GM19351 (cell line): Measurements from ENCODE around the gene DNAH14.
A peak's percentile ranks its signal among the peaks of the same experiment; 100 is the strongest.
"Not testable (repeated sequence)": the region's sequence is repeated elsewhere in the genome, so short reads cannot be mapped to it uniquely, and the experiment has no call there.

Experiments
- ATAC-seq: cut with Tn5 transposase; IDR thresholded peaks from one replicate; pipeline ENCODE4 v1.9.1; 2021; ENCODE audit warnings: mild to moderate bottlenecking, moderate library complexity; ENCODE audit not compliant: unreplicated experiment

DNAH14 gene

GRCh38 chr1:225242611-225243010 lies 313.1 kb downstream of the DNAH14 start:
- no peak for ATAC-seq

DNA sequence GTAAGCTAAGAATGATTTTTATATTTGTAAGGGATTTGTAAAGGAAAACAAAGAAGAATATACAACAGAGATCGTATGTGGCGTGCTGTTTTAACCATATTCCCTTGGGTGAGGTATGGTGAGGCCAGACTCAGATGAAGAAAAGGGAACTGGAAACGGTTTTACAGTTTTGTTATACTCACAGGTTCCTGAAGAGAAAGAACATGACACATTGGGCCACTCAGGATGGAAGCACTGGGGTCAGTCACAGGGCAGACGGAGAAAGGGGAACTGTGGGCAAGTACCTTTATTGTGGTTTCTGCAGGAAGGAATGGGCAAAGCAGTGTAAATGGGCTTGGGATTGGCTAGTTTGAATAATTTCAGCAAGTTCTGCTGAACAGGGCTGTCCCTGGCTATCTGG lies 321.0 kb downstream of the DNAH14 start:
- ATAC-seq, result peak; percentile 95

DNA sequence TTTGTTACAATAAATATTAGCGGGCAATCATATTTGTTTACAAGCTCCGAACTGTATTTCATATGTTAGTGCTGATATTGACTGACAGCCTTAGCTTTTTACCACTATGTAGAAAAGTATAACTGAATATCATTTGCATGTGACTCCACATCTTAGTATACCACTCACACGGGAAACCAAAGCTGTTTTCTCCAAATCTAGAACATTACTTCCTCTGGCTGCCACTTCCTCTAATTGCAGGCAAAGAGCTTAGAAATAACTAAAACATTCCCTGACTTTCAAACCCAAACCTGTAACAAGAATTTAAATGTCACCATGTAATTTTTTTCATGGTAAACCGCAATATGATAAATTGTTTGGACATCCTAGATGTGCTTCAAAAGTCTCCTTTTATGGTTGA lies 323.7 kb downstream of the DNAH14 start:
- no peak for ATAC-seq

- ATAC-seq, result no peak
Observed at GRCh38 chr1:225253784-225254183, 324.3 kb downstream of the DNAH14 start.

- no peak for ATAC-seq
Observed at GRCh38 chr1:225254676-225255075, 325.2 kb downstream of the DNAH14 start.

DNA sequence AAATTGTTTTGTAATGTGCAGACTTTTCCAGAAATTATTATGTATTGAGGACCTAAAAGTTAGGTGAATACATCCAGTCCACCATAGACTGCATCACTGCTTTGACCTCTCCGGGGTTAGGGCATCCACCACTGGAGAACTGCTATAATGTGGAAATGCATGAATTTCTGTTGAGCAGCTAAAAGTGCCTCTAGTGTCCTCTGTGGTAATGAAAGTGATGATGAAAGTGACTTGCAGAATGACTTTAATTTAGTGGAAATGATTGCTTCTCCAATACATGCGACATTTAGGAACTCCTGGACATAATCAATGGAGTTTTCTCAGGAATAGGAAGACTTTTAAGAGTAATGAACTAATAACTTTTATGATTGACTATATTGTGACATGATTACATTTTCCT lies 327.6 kb downstream of the DNAH14 start:
- no peak for ATAC-seq

- ATAC-seq, result no peak
Observed at GRCh38 chr1:225258811-225259210, 329.3 kb downstream of the DNAH14 start.

DNA sequence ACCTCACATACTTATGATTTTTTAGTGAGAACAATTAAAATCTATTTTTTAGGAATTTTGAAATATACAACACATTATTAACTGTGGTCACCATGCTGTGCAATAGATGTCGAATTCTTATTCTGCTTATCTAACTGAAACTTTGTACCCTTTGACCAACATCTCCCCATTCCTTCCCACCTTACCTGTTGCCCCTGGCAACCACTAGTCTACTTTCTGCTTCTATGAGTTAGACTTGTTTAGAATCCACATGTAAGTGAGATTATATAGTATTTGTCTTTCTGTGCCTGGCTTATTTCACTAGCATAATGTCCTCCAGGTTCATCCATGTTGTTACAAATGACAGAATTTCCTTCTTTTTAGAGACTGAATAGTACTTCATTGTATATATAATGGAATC lies 330.1 kb downstream of the DNAH14 start:
- no peak for ATAC-seq

DNA sequence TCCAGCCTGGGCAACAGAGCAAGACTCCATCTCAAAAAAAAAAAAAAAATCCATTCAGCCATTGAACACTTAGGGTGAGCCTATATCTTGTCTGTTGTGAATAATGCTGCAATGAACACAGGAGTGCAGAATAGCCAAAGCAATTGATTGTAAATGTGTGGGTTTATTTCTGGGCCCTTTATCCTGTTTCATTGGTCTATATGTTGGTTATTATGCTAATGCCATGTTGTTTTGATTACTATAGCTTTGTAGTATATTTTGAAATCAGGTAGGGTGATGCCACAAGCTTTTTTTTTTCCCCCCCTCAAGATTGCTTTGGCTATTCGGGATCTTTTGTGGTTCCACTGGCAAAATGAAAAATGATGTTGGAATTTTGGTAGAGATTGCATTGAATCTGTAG lies 330.8 kb downstream of the DNAH14 start:
- no peak for ATAC-seq

DNA sequence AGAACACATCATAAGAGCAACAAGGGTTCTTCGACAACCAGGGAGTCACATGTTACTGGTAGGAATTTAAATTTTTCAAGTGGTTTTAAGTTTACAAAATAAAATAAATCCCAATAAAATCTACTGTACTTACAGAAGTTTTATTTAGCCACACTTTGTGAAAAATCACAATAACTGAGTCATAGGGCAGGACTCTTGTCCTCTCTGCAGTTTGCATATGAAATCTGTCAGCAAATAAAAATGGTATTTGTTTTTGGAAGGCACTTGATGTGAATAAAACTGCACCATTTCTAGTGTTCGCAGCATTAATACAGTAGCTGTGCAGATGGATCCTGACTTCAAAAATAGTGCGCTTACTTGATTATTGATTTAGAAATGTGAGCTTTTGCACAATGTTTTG lies 348.0 kb downstream of the DNAH14 start:
- no peak for ATAC-seq

- ATAC-seq, result no peak
Observed at GRCh38 chr1:225280563-225280962, 351.1 kb downstream of the DNAH14 start.

DNA sequence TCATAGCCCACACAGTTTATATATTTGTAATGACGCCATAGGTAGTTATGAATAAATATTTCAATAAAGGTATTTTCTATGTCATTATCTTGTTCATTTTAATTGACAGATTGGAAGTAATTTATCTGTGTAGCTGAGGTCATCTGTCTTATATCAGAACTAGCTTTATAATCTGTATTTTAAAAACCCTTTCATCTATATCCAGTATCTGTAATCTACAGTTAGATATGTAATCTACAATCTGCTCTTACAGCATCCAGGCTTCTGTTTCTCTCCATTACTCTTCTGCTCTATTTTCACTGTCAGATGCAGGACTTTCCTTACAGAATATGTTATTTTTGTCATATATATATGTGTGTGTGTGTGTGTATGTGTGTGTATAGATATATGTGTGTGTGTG lies 360.8 kb downstream of the DNAH14 start:
- no peak for ATAC-seq

DNA sequence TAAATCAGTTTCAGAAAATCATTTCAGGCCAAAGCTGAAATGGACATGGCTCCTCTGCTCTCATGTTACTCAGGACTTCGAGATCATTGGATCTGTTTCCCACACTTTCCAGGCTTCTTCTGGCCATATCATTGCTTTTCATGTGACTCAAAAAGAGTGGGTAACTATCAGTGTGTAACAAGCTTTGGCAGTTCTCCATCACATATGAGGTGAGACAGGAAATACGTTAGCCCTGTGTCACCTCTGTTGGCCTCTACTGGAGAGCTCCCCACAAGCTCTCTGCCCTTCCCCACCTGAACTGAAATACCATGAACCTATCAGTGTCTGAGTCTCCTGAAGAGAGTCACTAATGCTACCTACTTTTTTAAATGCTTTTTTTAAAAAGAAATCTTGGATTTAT lies 370.1 kb downstream of the DNAH14 start:
- ATAC-seq, result no peak

- ATAC-seq, result no peak
Observed at GRCh38 chr1:225300381-225300780, 370.9 kb downstream of the DNAH14 start.

- no peak for ATAC-seq
Observed at GRCh38 chr1:225304996-225305395, 375.5 kb downstream of the DNAH14 start.

GRCh38 chr1:225310544-225310943 lies 381.1 kb downstream of the DNAH14 start:
- ATAC-seq, result not testable (repeated sequence)

GRCh38 chr1:225318706-225319575 lies 389.5 kb downstream of the DNAH14 start:
- ATAC-seq, result peak; percentile 97

GRCh38 chr1:225319871-225320270 lies 390.4 kb downstream of the DNAH14 start:
- no peak for ATAC-seq

GRCh38 chr1:225321784-225322183 lies 392.3 kb downstream of the DNAH14 start:
- no peak for ATAC-seq

DNA sequence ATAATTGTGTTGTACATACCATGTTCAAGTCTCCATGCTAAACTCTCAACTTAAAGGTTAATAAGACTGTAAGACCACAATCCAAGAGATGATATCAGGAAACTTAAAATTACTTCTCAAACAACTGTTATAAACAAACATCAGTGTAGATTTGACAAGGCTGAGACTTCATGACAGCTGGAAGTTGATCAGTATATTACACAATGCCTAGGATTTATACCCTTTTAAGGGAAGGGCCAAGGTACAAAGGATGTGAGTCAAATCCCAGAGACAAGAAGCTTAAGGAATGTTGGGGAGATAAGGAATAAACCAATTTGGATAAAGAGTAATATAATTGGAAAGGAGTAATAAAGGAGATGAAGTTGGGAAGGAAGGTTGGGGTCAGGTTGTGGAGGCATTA lies 399.6 kb downstream of the DNAH14 start:
- ATAC-seq, result no peak

GRCh38 chr1:225329996-225330395 lies 400.5 kb downstream of the DNAH14 start:
- not testable (repeated sequence) for ATAC-seq

DNA sequence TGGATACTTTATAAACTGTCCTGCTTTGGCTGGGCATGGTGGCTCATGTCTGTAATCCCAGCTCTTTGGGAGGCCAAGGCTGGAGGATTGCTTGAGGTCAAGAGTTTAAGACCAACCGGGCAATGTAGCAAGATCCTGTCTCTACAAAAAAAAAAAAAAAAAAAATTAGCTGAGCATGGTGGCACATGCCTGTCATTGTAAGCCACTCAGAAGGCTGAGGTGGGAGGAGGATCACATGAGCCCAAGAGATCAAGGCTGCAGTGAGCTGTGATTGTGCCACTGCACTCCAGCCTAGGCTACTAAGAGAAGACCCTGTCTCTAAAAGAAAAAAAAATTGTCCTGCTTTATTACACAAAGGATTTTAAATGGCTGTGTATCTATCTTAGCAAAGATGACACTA lies 403.2 kb downstream of the DNAH14 start:
- no peak for ATAC-seq
